Measurements from ENCODE around the gene TAGLN2.
A peak's percentile ranks its signal among the peaks of the same experiment; 100 is the strongest.

TAGLN2 gene

DNA sequence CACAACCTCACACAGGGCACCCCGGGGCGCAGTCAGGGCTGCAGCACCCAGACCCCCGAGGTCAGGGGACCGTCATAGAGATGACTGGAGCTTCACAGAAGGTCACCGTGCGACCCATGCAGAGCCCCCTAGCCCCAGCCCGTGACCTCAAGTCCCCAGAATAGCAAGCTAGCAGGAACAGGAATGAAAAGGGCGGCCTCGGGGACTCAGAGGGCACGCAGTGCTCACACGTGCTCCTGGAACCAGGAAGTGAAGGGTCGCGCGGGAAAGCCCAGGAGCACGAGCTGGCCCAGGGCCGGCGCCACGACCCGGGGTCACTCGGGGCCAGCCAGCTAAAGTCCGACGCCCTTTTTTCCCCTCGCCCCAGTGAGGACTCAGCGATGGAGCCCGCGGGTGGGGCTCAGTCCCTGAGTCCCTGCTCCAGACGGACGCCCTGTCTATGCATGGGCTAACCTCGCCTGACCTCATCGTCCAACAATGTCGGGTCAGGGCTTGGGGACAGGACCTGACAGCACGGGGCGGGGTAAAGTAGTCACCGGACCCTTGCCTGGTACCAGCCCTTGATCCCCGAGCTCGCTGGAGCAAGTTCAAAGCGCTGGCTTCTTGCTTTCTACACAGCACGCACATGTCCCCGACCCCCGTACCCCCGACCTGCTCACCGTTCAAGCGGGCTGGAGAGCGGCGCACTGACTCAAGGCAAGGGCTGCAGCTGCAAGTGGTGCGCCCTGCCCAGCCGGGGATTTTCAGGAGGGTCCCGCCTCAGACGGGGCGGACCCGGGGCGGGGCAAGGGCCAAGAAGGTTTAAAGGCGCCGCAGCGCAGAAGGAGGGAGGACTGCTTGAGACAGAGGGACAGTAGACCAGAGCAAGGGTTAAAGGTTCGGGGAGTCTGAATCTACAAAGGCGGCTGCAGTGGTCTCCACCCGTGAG lies at the start of gene TAGLN2:
Gene TAGLN2 (minus strand): TSS at position 717 of the 928 bp plus-strand sequence. CDS start 4,998 bp downstream, outside the sequence.
- H3K27me3 ChIP-seq (ENCODE audit: low read depth): no peaks in the 10 kb centered on the region
- in situ Hi-C loops (cut with MboI; ENCODE audit: low sequenced_read_pairs): loop anchor here (25.0 kb wide), 2 partner anchors 312 to 437 kb away; partner anchors contain the start of gene NHLH1
- H3K4me3 ChIP-seq: peak within 1 kb of the TSS; percentile 82
- peaks cover 14% of the 10 kb centered on the region for H3K4me1 ChIP-seq
- DNase-seq (ENCODE audit: low spot score in 2 of 2): peak; percentile 91 to 94
- H3K36me3 ChIP-seq (replicated peaks): peaks cover 6% of the 10 kb centered on the region
- H3K9me3 ChIP-seq: no peaks in the 10 kb centered on the region

DNA sequence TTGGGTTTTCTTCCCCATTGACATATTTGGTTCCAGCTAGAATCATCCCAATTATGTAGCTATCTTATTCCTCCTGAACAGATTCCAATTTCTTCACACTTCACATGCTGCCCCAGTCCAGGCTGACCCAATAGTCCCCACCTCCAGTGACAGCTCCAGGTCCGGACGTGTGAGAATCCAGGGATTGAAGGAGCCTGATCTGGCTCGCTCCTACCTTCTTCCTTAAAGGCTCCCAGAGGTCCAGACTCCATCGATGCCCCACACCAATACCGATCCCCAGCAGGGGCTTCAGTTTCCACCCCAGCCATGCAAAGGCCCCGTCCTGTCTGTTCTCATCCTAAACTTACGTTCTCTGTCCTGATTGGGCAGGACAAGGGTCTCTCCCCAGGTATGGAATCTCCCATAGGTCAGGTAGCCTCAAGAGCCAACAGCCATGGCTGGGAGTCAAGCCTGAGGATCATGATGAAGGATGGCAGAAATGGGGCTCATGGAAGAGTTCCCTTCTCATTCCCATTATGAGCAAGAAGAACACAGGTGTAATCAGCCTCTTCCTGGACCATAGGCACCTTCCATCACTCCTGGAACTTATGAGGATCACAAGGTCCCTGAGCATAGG lies 49.2 kb upstream of the TAGLN2 start:
- no peaks in the 10 kb centered on the region for H3K9me3 ChIP-seq
- no peak for DNase-seq (ENCODE audit: low spot score in 2 of 2)
- H3K4me3 ChIP-seq: no peak overlapping the region
- H3K27me3 ChIP-seq (ENCODE audit: low read depth): peaks cover 8% of the 10 kb centered on the region
- in situ Hi-C loops (cut with MboI; ENCODE audit: low sequenced_read_pairs): no loop called here
- H3K4me1 ChIP-seq: no peaks in the 10 kb centered on the region
- H3K36me3 ChIP-seq (replicated peaks): no peaks in the 10 kb centered on the region

DNA sequence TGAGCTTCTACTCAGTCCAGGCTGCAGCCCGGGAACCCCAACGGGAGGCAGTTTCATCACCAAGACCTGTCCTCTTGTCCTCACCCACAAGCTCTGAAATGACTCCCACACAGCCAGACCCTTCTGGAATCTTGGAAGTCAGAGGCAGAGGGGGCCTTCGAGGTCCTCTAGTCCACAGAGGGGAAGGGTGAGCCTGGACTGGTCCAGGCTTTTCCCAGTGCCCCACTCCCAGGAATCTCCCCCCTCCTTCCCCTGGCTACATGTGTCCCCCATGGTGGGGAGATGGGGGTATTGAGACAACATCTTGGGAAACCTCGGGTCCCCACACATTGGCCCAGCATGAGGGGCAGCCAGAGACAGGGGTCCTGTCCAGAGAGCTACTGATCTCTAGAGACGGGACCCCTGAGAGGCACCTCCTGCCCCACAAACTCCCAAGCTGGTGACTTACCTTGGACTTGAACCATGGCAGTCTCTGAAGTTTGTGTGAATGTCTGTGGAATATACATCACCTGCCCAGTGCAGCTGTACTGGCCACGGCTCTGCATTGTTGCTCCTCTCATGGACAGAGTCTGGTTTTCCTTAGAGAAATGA lies 48.1 kb upstream of the TAGLN2 start:
- DNase-seq (ENCODE audit: low spot score in 2 of 2): no peak
- Histone ChIP-seq H3K4me3 (no peak overlapping the region), H3K27me3 (ENCODE audit: low read depth) (peaks cover 3% of the 10 kb centered on the region; the same call in 1 of the 2 replicates), H3K36me3 (replicated peaks) (no peaks in the 10 kb centered on the region), H3K9me3 (no peaks in the 10 kb centered on the region), H3K4me1 (no peaks in the 10 kb centered on the region)
- in situ Hi-C loops (cut with MboI; ENCODE audit: low sequenced_read_pairs): no loop called here

DNA sequence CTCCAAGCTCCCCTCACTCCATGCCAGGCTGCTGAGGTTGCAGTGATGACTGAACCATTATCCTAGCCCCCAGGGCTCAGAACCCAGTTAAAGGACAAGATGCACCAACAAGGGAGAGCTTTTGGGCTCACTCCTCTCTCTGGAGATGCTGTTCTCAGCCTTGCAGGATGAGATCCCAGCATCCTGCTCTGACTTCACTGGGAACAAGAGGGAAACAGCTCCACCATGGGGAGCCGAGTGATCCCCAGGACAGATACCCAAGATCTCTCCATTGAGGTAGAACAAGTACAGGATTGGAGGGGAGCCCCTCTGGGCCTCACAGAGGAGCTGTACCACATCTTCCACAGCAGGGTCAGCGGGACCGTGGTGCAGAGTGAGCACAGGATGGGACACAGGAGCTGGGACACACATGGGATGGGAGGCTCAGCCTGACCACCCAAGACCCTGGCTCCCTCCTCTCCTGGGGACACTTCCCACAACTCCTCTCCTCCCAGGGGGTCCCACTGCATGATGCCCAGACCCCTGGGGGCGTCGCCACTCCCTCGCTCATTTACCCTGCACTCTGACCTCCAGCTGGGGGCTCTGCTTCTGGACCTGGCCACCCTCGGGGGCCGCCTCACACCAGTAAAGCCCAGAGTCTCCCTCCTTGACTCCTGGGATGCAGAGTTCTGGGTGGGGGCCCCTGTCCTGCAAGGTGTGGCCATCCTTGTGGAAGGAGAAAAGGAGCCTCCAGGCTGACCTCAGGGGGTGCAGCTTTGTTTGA lies 47.3 kb upstream of the TAGLN2 start:
- H3K36me3 ChIP-seq (replicated peaks): no peaks in the 10 kb centered on the region
- in situ Hi-C loops (cut with MboI; ENCODE audit: low sequenced_read_pairs): no loop called here
- H3K4me1 ChIP-seq: no peaks in the 10 kb centered on the region
- peaks cover 3% of the 10 kb centered on the region; the same call in 1 of the 2 replicates for H3K27me3 ChIP-seq (ENCODE audit: low read depth)
- H3K9me3 ChIP-seq: no peaks in the 10 kb centered on the region
- H3K4me3 ChIP-seq: no peak overlapping the region
- DNase-seq (ENCODE audit: low spot score in 2 of 2): no peak

DNA sequence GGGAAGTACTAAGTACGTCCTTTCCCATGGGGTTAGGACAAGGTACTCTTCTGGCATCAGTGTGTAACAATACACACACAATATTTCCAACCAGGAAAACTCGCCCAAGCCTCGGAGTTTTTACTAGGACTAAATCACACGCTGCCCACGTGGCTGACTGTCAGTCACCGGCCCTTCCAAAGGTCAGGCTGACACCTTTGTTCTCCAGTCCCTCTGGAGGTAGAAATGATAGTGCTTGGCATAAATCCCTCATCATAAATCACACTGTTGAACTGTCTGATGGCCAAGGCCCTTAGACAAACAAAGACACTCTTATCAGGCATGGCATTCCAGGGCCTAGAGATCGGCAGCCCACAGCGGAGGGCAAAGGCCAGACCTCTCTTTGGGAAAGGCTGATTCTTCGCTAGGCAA lies 45.6 kb upstream of the TAGLN2 start:
- Histone ChIP-seq H3K27me3 (ENCODE audit: low read depth) (peaks cover 3% of the 10 kb centered on the region; the same call in 1 of the 2 replicates), H3K9me3 (no peaks in the 10 kb centered on the region), H3K4me3 (no peak overlapping the region), H3K36me3 (replicated peaks) (no peaks in the 10 kb centered on the region), H3K4me1 (no peaks in the 10 kb centered on the region)
- in situ Hi-C loops (cut with MboI; ENCODE audit: low sequenced_read_pairs): no loop called here
- no peak for DNase-seq (ENCODE audit: low spot score in 2 of 2)

DNA sequence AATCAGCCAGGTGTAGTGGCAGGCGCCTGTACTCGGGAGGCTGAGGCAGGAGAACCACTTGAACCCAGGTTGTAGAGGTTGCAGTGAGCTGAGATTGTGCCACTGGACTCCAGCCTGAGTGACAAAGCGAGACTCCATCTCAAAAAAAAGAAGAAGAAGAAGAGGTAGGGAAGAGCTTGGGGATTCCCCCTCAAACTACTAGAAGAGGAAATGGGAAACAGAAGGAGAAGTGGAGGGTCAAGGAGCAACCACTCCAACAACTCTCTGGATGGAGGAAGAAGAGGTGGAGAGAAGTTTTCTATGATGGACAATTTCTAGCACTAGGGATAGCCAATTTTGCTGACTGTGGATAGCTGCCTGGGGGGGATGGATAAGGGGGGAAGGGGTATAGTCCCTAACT lies 43.6 kb upstream of the TAGLN2 start:
- no peaks in the 10 kb centered on the region for H3K36me3 ChIP-seq (replicated peaks)
- H3K4me3 ChIP-seq: no peak overlapping the region
- no peaks in the 10 kb centered on the region for H3K4me1 ChIP-seq
- no peaks in the 10 kb centered on the region for H3K9me3 ChIP-seq
- in situ Hi-C loops (cut with MboI; ENCODE audit: low sequenced_read_pairs): no loop called here
- peaks cover 5% of the 10 kb centered on the region for H3K27me3 ChIP-seq (ENCODE audit: low read depth)
- DNase-seq (ENCODE audit: low spot score in 2 of 2): no peak

DNA sequence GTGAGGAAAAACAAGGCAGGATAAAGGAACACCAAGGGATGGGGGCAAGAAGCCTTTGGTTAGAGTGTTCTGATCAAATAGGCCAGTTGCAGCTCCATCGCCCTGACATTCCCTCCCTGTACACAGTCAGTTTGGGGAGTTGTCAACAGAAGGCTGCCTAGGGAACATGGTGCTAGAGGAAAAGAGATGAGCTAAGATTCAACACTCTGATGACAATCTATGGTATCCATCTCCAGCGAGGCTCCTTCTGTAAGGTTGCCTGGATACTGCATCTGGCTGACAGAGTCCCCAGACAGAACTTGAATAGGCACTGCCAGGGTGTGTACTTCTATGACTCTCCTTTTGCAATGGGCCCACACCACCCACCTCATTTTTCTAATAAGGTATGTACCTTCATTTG lies 40.0 kb upstream of the TAGLN2 start:
- H3K36me3 ChIP-seq (replicated peaks): no peaks in the 10 kb centered on the region
- in situ Hi-C loops (cut with MboI; ENCODE audit: low sequenced_read_pairs): no loop called here
- DNase-seq (ENCODE audit: low spot score in 2 of 2): no peak

DNA sequence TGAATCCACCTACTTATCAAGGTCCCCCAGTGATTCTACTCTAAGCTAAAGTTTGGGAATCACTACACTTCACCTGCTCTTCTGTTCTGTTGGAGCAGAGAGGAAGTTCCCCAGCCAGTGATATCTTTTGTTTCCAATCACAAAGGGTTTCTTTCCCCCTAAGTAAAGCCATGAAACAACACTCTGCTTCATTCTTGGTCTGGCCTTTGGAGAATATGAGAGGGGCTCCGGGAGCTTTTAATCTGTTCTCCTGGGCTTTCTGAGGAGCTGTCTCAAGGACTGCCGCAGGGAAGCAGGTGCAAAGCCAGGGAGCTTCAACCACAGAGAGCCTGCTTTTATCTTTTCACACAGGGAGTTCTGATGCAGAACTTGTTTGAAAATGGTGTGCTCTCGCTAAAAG lies 38.8 kb upstream of the TAGLN2 start:
- in situ Hi-C loops (cut with MboI; ENCODE audit: low sequenced_read_pairs): no loop called here
- no peaks in the 10 kb centered on the region for H3K4me1 ChIP-seq
- no peak overlapping the region for H3K4me3 ChIP-seq
- no peak for DNase-seq (ENCODE audit: low spot score in 2 of 2)
- H3K9me3 ChIP-seq: no peaks in the 10 kb centered on the region
- H3K27me3 ChIP-seq (ENCODE audit: low read depth): peaks cover 2% of the 10 kb centered on the region; the same call in 1 of the 2 replicates
- H3K36me3 ChIP-seq (replicated peaks): no peaks in the 10 kb centered on the region

More for the DNA sequence above, 40.0 kb upstream of the TAGLN2 start:
- H3K9me3 ChIP-seq: no peaks in the 10 kb centered on the region
- peaks cover 3% of the 10 kb centered on the region for H3K27me3 ChIP-seq (ENCODE audit: low read depth)
- H3K4me1 ChIP-seq: no peaks in the 10 kb centered on the region
- H3K4me3 ChIP-seq: no peak overlapping the region

DNA sequence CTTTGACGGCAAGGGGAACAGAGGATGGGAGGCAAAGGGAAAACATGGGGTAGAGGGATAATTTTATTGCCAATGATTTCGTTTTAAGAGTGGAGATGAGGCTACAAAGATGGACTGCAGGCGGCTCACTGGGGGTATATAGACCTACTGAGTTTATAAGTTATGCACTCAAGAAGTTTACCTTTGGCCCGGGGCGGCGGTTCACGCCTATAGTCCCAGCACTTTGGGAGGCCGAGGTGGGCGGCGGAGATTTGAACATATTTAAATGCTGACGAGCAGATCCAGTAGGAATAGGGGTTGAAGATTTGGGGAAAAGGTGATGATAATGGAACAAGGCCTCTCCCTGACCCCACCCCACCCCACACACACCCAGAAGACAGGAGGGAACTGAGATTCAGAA lies 36.9 kb upstream of the TAGLN2 start:
- no peak for DNase-seq (ENCODE audit: low spot score in 2 of 2)
- H3K27me3 ChIP-seq (ENCODE audit: low read depth): peaks cover 2% of the 10 kb centered on the region; the same call in 1 of the 2 replicates
- no peaks in the 10 kb centered on the region for H3K4me1 ChIP-seq
- no peaks in the 10 kb centered on the region for H3K36me3 ChIP-seq (replicated peaks)
- H3K4me3 ChIP-seq: no peak overlapping the region
- no peaks in the 10 kb centered on the region for H3K9me3 ChIP-seq
- in situ Hi-C loops (cut with MboI; ENCODE audit: low sequenced_read_pairs): no loop called here

DNA sequence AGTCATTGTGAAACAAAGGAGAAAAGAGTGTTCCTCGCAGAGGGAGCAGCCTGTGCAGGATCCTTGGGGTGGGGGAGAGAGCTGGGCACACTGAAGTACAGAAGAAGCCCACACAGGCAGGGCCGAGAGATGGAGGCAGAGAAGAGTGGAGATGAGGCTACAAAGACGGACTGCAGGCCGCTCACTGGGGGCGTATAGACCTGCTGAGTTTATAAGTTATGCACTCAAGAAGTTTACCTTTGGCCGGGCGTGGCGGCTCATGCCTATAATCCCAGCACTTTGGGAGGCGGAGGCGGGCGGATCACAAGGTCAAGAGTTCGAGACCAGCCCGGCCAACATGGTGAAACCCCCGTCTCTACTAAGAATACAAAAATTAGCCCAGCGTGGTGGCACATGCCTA lies 36.3 kb upstream of the TAGLN2 start:
- H3K4me3 ChIP-seq: no peak overlapping the region
- in situ Hi-C loops (cut with MboI; ENCODE audit: low sequenced_read_pairs): no loop called here
- no peak for DNase-seq (ENCODE audit: low spot score in 2 of 2)
- H3K27me3 ChIP-seq (ENCODE audit: low read depth): peaks cover 2% of the 10 kb centered on the region; the same call in 1 of the 2 replicates
- H3K36me3 ChIP-seq (replicated peaks): no peaks in the 10 kb centered on the region
- no peaks in the 10 kb centered on the region for H3K9me3 ChIP-seq
- H3K4me1 ChIP-seq: no peaks in the 10 kb centered on the region

DNA sequence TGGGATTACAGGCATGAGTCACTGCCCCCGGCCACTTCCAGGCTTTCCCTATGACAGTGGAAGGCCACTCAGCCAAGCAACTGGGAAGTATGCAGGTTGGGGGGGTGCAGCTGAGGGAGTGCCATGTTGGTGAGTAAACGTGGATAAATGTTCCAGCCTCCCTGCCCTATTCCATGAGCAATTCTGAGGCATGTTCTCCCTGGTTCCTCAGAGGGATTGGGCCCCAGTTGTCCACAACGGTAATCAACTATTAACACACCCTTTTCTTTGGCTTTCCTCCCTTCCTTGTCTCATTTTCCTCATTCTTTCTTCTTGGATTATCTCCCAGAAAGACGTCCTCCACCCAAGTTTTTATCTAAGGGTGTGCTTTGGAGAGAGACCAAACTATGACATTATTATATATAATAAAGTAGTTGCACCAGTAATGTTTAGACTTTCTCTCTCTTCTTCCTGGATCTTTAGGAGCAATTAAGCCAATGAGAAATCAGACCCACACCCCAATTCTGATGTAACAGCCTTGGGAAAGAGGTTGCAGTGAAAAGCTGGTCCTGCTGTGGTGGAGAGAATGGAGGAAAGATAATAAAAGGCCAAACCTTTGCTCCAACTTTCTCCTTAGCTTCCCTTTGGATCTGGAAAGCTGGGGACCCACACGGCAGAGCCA lies 35.5 kb upstream of the TAGLN2 start:
- Histone ChIP-seq H3K4me1 (no peaks in the 10 kb centered on the region), H3K27me3 (ENCODE audit: low read depth) (peaks cover 2% of the 10 kb centered on the region; the same call in 1 of the 2 replicates), H3K9me3 (no peaks in the 10 kb centered on the region), H3K4me3 (no peak overlapping the region), H3K36me3 (replicated peaks) (no peaks in the 10 kb centered on the region)
- no peak for DNase-seq (ENCODE audit: low spot score in 2 of 2)
- in situ Hi-C loops (cut with MboI; ENCODE audit: low sequenced_read_pairs): no loop called here

DNA sequence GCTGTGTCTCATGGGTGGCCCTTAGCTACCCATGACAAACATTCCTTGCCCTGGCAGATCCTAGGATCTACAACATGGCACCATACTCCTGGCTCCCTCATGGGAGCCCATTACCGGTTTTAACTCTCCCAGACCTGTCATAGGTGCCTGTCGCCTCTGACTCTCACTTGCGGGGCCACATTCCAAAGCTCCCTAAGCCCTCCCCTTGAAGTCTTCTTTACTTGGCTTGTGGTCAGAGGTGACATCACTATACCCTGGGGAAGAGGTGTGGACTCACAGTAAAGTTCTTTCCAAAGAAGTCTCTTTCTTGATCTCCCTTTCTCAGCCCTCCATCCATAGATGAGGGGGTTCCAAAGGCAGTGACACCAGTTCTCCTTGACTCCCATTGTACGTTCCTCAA lies 34.1 kb upstream of the TAGLN2 start:
- DNase-seq (ENCODE audit: low spot score in 2 of 2): no peak
- in situ Hi-C loops (cut with MboI; ENCODE audit: low sequenced_read_pairs): no loop called here
- Histone ChIP-seq H3K27me3 (ENCODE audit: low read depth) (no peaks in the 10 kb centered on the region; the same call in 1 of the 2 replicates), H3K4me1 (no peaks in the 10 kb centered on the region), H3K9me3 (no peaks in the 10 kb centered on the region), H3K4me3 (no peak overlapping the region), H3K36me3 (replicated peaks) (no peaks in the 10 kb centered on the region)

All from HAP-1 (cell line).